ENCODE data around the gene NMNAT2. TPM values are rescaled to one million over a fixed set of nuclear protein-coding genes. Genes with fewer than 3 reads are reported as not detected.

Gene NMNAT2
- total and polyA plus RNA-seq, 3 donors from 2014 or later = 23.6 to 52.0 (median 45.7) TPM

GRCh38 chr1:183293876-183294275 lies 124.3 kb downstream of the NMNAT2 start:
- no peaks in the 10 kb centered on the region for H3K4me1 ChIP-seq
- H3K36me3 ChIP-seq (ENCODE audit: low read depth, missing control alignments) = no peaks in the 10 kb centered on the region
- no peak for DNase-seq
- intact Hi-C loops (cut with DNase I; ENCODE audit: low total_unique reads) = no loop called here
- TF ChIP-seq CTCF (IDR thresholded peaks at IDR 0.05) = no peak
- TF ChIP-seq POLR2A (IDR thresholded peaks at IDR 0.05) = no peak
- H3K27me3 ChIP-seq = no peaks in the 10 kb centered on the region
- WGBS, 2 donors = 90 to 96% methylated on average over 1 of the region's 1 CpG
- H3K27ac ChIP-seq = no peak overlapping the region
- no peak overlapping the region for H3K4me3 ChIP-seq
- H3K9me3 ChIP-seq = no peaks in the 10 kb centered on the region

GRCh38 chr1:183293241-183293640 lies 124.9 kb downstream of the NMNAT2 start:
- H3K4me1 ChIP-seq = no peaks in the 10 kb centered on the region
- H3K27me3 ChIP-seq = no peaks in the 10 kb centered on the region
- intact Hi-C loops (cut with DNase I; ENCODE audit: low total_unique reads) = no loop called here
- WGBS, 2 donors = 95% methylated on average over 9 of the region's 9 CpGs
- no peaks in the 10 kb centered on the region for H3K9me3 ChIP-seq
- TF ChIP-seq POLR2A (IDR thresholded peaks at IDR 0.05) (no peak), CTCF (IDR thresholded peaks at IDR 0.05) (no peak)
- no peaks in the 10 kb centered on the region for H3K36me3 ChIP-seq (ENCODE audit: low read depth, missing control alignments)
- no peak for DNase-seq
- no peak overlapping the region for H3K4me3 ChIP-seq
- H3K27ac ChIP-seq = no peak overlapping the region

GRCh38 chr1:183291802-183292514 lies 126.2 kb downstream of the NMNAT2 start:
- TF ChIP-seq CTCF (IDR thresholded peaks at IDR 0.05) = no peak
- no peak for TF ChIP-seq POLR2A (IDR thresholded peaks at IDR 0.05)
- peaks cover 12% of the 10 kb centered on the region for H3K4me1 ChIP-seq
- H3K9me3 ChIP-seq = no peaks in the 10 kb centered on the region
- DNase-seq = no peak
- no peak overlapping the region for H3K27ac ChIP-seq
- H3K27me3 ChIP-seq = no peaks in the 10 kb centered on the region
- no peaks in the 10 kb centered on the region for H3K36me3 ChIP-seq (ENCODE audit: low read depth, missing control alignments)
- intact Hi-C loops (cut with DNase I; ENCODE audit: low total_unique reads) = no loop called here
- H3K4me3 ChIP-seq = no peak overlapping the region
- WGBS, 2 donors = 78 to 79% methylated on average over 11 of the region's 11 CpGs

GRCh38 chr1:183291216-183291762 lies 126.9 kb downstream of the NMNAT2 start:
- TF ChIP-seq POLR2A (IDR thresholded peaks at IDR 0.05) (no peak), CTCF (IDR thresholded peaks at IDR 0.05) (no peak)
- Histone ChIP-seq H3K27me3 (no peaks in the 10 kb centered on the region), H3K4me3 (no peak overlapping the region), H3K27ac (no peak overlapping the region), H3K36me3 (ENCODE audit: low read depth, missing control alignments) (no peaks in the 10 kb centered on the region), H3K9me3 (no peaks in the 10 kb centered on the region), H3K4me1 (peaks cover 19% of the 10 kb centered on the region)
- WGBS, 2 donors = 76 to 83% methylated on average over 4 to 5 of the region's 5 CpGs
- DNase-seq = no peak
- intact Hi-C loops (cut with DNase I; ENCODE audit: low total_unique reads) = no loop called here

GRCh38 chr1:183290628-183291027 lies 127.6 kb downstream of the NMNAT2 start:
- intact Hi-C loops (cut with DNase I; ENCODE audit: low total_unique reads) = no loop called here
- Histone ChIP-seq H3K9me3 (no peaks in the 10 kb centered on the region), H3K27me3 (no peaks in the 10 kb centered on the region), H3K36me3 (ENCODE audit: low read depth, missing control alignments) (no peaks in the 10 kb centered on the region), H3K4me1 (peaks cover 19% of the 10 kb centered on the region), H3K4me3 (no peak overlapping the region), H3K27ac (no peak overlapping the region)
- no peak for DNase-seq
- WGBS, 2 donors = 95 to 97% methylated on average over 6 of the region's 6 CpGs
- TF ChIP-seq POLR2A (IDR thresholded peaks at IDR 0.05) (no peak), CTCF (IDR thresholded peaks at IDR 0.05) (no peak)

All from testis (tissue), 3 donors.